Endodermal cell (in vitro differentiated cells): ENCODE measurements around the gene TXNDC8. TPM values are rescaled to one million over a fixed set of nuclear protein-coding genes. Genes with fewer than 3 reads are reported as not detected.
A peak's percentile ranks its signal among the peaks of the same experiment; 100 is the strongest.

Experiments
- DNase-seq: peaks from one replicate; pipeline ENCODE4 v3.0.0-alpha.2; 2017
- H3K27ac ChIP-seq: 2 replicates; pipeline ENCODE4 v1.5.1; 2013; ENCODE audit warnings: mild to moderate bottlenecking, low read depth, low read length, moderate library complexity
- H3K27me3 ChIP-seq: 2 replicates; pipeline ENCODE4 v1.6.1; 2013; ENCODE audit warnings: mild to moderate bottlenecking, low read length, moderate library complexity; ENCODE audit not compliant: insufficient read depth, control insufficient read depth, poor library complexity, severe bottlenecking
- H3K36me3 ChIP-seq: 2 replicates; pipeline ENCODE4 v1.7.0; 2013; ENCODE audit warnings: mild to moderate bottlenecking, low read length, moderate library complexity; ENCODE audit not compliant: control insufficient read depth, insufficient read depth
- H3K4me1 ChIP-seq: one replicate; pipeline ENCODE4 v1.7.0; 2013; ENCODE audit warnings: low read length; ENCODE audit not compliant: control insufficient read depth, insufficient read depth
- H3K4me3 ChIP-seq: 2 replicates; pipeline ENCODE4 v1.5.1; 2013; ENCODE audit warnings: mild to moderate bottlenecking, low read length, moderate library complexity
- H3K9ac ChIP-seq: 2 replicates; pipeline ENCODE4 v1.6.1; 2013; ENCODE audit warnings: mild to moderate bottlenecking, low read length, moderate library complexity; ENCODE audit not compliant: poor library complexity, severe bottlenecking; ENCODE audit errors: extremely low read depth
- H3K9me3 ChIP-seq: 2 replicates; pipeline ENCODE4 v1.6.1; 2013; ENCODE audit warnings: mild to moderate bottlenecking, low read length, moderate library complexity; ENCODE audit not compliant: control insufficient read depth
- H3K27ac Mint-ChIP-seq: 2 replicates; pipeline ENCODE4 v1.8.0; 2020; ENCODE audit warnings: mixed read lengths
- H3K27me3 Mint-ChIP-seq: 2 replicates; pipeline ENCODE4 v1.8.0; 2021; ENCODE audit warnings: mild to moderate bottlenecking, mixed read lengths; ENCODE audit not compliant: insufficient read depth
- H3K36me3 Mint-ChIP-seq: 2 replicates; pipeline ENCODE4 v1.8.0; 2020; ENCODE audit warnings: low read depth, mixed read lengths
- H3K4me1 Mint-ChIP-seq: 2 replicates; pipeline ENCODE4 v1.8.0; 2020; ENCODE audit warnings: mixed read lengths
- H3K4me3 Mint-ChIP-seq: 2 replicates; pipeline ENCODE4 v1.8.0; 2020; ENCODE audit warnings: mild to moderate bottlenecking, moderate library complexity, mixed read lengths
- H3K9me3 Mint-ChIP-seq: 2 replicates; pipeline ENCODE4 v1.8.0; 2020; ENCODE audit warnings: mild to moderate bottlenecking, mixed read lengths
- WGBS, 2 experiments: methylation state at CpG; one replicate each; pipeline versions ENCODE4 v1.1.5 to v1.1.7; 2013; ENCODE audit warnings: missing lambda C conversion rate in 2 of 2, mixed read lengths in 1 of 2; ENCODE audit not compliant: insufficient coverage in 1 of 2, insufficient read length in 1 of 2; 5-methylcytosine and 5-hydroxymethylcytosine counted together
- total RNA-seq, 2 donors: library from RNA; stranded (reverse); fragmentation: NEBNext Ultra II Directional in 1 of 2; extraction: Animal tissue kit (Norgen Biotek cat#: 25700) in 1 of 2; gene quantifications; 2 replicates in 1 of 2; 3 replicates in 1 of 2; pipeline ENCODE4 v1.2.1, GENCODE V29; 2021
- TF ChIP-seq, protein P1 (sequence below): fragments of 200-600 bp; sonication (generic); conservative IDR thresholded peaks from 2 replicates; pipeline ENCODE4 v1.5.0; 2021; ENCODE audit warnings: antibody characterized with exemption, mild to moderate bottlenecking

TXNDC8 gene
- total RNA-seq, 2 donors from 2014 or later: not detected

GRCh38 chr9:110255463-110256379 lies 81.9 kb downstream of the TXNDC8 start:
- H3K4me1 ChIP-seq: no peaks in the 10 kb centered on the region
- H3K4me3 ChIP-seq: peak overlapping the region; percentile 93
- H3K9me3 Mint-ChIP-seq: no peaks in the 10 kb centered on the region
- H3K36me3 ChIP-seq: peaks cover 6% of the 10 kb centered on the region
- TF ChIP-seq, protein P1, sequence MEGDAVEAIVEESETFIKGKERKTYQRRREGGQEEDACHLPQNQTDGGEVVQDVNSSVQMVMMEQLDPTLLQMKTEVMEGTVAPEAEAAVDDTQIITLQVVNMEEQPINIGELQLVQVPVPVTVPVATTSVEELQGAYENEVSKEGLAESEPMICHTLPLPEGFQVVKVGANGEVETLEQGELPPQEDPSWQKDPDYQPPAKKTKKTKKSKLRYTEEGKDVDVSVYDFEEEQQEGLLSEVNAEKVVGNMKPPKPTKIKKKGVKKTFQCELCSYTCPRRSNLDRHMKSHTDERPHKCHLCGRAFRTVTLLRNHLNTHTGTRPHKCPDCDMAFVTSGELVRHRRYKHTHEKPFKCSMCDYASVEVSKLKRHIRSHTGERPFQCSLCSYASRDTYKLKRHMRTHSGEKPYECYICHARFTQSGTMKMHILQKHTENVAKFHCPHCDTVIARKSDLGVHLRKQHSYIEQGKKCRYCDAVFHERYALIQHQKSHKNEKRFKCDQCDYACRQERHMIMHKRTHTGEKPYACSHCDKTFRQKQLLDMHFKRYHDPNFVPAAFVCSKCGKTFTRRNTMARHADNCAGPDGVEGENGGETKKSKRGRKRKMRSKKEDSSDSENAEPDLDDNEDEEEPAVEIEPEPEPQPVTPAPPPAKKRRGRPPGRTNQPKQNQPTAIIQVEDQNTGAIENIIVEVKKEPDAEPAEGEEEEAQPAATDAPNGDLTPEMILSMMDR: no peak
- H3K4me1 Mint-ChIP-seq: peaks cover 41% of the 10 kb centered on the region
- peak overlapping the region; percentile 74 for H3K27ac ChIP-seq
- peak overlapping the region; percentile 94 for H3K4me3 Mint-ChIP-seq
- peak; percentile 76 for DNase-seq
- H3K27me3 ChIP-seq: no peaks in the 10 kb centered on the region
- peak overlapping the region; percentile 69 for H3K9ac ChIP-seq
- no peaks in the 10 kb centered on the region for H3K9me3 ChIP-seq
- 0% methylated on average over 24 to 81 of the region's 81 CpGs for WGBS, 2 experiments
- H3K36me3 Mint-ChIP-seq: peaks cover 8% of the 10 kb centered on the region
- H3K27me3 Mint-ChIP-seq: no peaks in the 10 kb centered on the region
- peak overlapping the region; percentile 94 for H3K27ac Mint-ChIP-seq

DNA sequence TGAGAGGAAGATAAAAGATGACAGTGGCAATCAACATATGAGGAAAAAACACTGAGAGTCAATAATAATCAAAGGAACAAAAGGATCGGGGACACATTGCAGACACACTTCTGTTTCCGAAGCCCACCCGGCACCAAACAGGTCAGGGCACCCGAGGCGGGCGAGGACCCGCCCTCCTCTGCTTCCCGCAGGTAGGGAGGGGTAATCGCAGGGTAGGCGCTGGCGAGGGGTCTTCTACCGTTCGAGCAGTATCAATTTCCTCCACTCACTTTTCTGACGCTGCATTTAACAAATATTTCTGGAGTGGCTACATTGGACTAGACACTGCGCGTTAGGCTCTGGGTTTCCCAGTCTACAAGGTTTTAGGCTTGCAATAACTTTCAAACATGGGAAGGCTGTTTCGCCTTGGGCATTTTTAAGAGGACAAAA lies 82.6 kb downstream of the TXNDC8 start:
- Histone ChIP-seq H3K9me3 (no peaks in the 10 kb centered on the region), H3K9ac (peak overlapping the region; percentile 69), H3K4me1 (no peaks in the 10 kb centered on the region), H3K27ac (no peak overlapping the region), H3K4me3 (peak overlapping the region; percentile 93), H3K27me3 (no peaks in the 10 kb centered on the region), H3K36me3 (peaks cover 12% of the 10 kb centered on the region)
- TF ChIP-seq, protein P1: no peak
- WGBS, 2 experiments: 3 to 4% methylated on average over 12 to 17 of the region's 17 CpGs
- DNase-seq: peak; percentile 62
- Mint-ChIP-seq H3K36me3 (peaks cover 14% of the 10 kb centered on the region), H3K27ac (peak overlapping the region; percentile 77), H3K27me3 (no peaks in the 10 kb centered on the region), H3K4me1 (peaks cover 41% of the 10 kb centered on the region), H3K9me3 (no peaks in the 10 kb centered on the region), H3K4me3 (peak overlapping the region; percentile 94)

DNA sequence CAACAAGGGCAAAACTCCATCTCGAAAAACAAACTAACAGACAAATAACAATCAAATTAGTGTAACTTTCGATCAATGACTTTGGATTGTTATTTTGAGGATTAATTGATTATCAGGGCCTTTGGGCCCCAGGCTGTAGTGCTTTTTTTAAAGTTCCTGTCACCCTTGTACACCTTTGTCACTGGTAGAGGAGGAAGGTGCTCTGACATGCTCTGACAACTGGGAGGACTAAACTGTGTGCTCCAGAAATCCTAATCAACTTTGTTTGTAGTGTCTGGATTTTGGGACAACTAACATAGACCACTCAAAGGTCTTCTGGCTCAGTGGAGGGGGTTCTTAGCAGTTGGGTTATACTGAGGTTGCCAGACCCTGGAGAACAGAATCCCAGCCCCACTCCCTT lies 83.2 kb downstream of the TXNDC8 start:
- H3K9ac ChIP-seq: peak overlapping the region; percentile 69
- Mint-ChIP-seq H3K4me3 (peak overlapping the region; percentile 94), H3K36me3 (peaks cover 18% of the 10 kb centered on the region), H3K27me3 (no peaks in the 10 kb centered on the region), H3K4me1 (peaks cover 41% of the 10 kb centered on the region), H3K9me3 (no peaks in the 10 kb centered on the region), H3K27ac (peak overlapping the region; percentile 77)
- no peak overlapping the region for H3K27ac ChIP-seq
- peak overlapping the region; percentile 93 for H3K4me3 ChIP-seq
- H3K36me3 ChIP-seq: peaks cover 18% of the 10 kb centered on the region
- 91% methylated on average over 2 of the region's 2 CpGs; no CpG with 5 or more reads in 1 of the 2 experiments for WGBS, 2 experiments
- TF ChIP-seq, protein P1: no peak
- H3K27me3 ChIP-seq: no peaks in the 10 kb centered on the region
- no peaks in the 10 kb centered on the region for H3K4me1 ChIP-seq
- peak; percentile 24 for DNase-seq
- no peaks in the 10 kb centered on the region for H3K9me3 ChIP-seq

Other genes with a start within 250 kb of the TXNDC8 start
- gene C9orf152, start 129.7 kb downstream of the TXNDC8 start, total RNA-seq: not detected
- 100 to 1,000 TPM; 282 to 336 TPM for gene TXN, start 81.4 kb downstream of the TXNDC8 start, total RNA-seq
- gene SVEP1, start 241.9 kb upstream of the TXNDC8 start, total RNA-seq: under 1 TPM; 0.44 to 0.46 TPM